ENCODE data around the gene SLC39A11.

DNA sequence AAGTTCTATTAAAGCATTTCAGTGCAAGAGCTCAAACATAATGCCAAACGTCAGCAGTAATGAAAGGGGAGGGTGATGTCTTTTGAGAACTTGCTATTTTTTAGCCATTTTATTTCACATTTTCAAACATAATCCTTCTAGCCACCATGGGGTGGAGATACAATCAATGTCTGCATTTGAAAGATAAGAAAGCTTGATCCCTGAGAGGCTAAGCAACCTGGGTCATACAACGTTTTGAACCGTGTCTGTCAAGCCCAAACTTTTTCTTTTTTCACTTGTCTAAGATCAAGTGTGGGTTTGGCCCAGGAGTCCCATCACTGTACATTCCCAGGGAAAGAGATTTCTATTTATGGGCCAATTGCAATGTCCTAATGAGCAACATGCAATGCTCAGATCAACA, 331.1 kb downstream of the SLC39A11 start:
- TF ChIP-seq GABPA (IDR thresholded peaks at IDR 0.05 in 1 of 2, conservative IDR thresholded peaks at IDR 0.05 in 1 of 2) (no peak), CTCF (IDR thresholded peaks at IDR 0.05; ENCODE audit: low read depth, low read length, missing input control) (no peak), RAD21 (IDR thresholded peaks at IDR 0.05) (no peak), ATF3 (IDR thresholded peaks at IDR 0.05) (no peak), FOXA1 (IDR thresholded peaks at IDR 0.05) (no peak), TAF1 (conservative IDR thresholded peaks at IDR 0.05) (no peak)
- TF ChIP-seq, protein P1, sequence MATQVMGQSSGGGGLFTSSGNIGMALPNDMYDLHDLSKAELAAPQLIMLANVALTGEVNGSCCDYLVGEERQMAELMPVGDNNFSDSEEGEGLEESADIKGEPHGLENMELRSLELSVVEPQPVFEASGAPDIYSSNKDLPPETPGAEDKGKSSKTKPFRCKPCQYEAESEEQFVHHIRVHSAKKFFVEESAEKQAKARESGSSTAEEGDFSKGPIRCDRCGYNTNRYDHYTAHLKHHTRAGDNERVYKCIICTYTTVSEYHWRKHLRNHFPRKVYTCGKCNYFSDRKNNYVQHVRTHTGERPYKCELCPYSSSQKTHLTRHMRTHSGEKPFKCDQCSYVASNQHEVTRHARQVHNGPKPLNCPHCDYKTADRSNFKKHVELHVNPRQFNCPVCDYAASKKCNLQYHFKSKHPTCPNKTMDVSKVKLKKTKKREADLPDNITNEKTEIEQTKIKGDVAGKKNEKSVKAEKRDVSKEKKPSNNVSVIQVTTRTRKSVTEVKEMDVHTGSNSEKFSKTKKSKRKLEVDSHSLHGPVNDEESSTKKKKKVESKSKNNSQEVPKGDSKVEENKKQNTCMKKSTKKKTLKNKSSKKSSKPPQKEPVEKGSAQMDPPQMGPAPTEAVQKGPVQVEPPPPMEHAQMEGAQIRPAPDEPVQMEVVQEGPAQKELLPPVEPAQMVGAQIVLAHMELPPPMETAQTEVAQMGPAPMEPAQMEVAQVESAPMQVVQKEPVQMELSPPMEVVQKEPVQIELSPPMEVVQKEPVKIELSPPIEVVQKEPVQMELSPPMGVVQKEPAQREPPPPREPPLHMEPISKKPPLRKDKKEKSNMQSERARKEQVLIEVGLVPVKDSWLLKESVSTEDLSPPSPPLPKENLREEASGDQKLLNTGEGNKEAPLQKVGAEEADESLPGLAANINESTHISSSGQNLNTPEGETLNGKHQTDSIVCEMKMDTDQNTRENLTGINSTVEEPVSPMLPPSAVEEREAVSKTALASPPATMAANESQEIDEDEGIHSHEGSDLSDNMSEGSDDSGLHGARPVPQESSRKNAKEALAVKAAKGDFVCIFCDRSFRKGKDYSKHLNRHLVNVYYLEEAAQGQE (IDR thresholded peaks at IDR 0.05) = no peak
